Cerebellar cortex (tissue), 1 donor: ENCODE data around the gene MAPKAPK2.
"Not testable (repeated sequence)": the region's sequence is repeated elsewhere in the genome, so short reads cannot be mapped to it uniquely, and the experiment has no call there.

ENCODE experiments used
- DNase-seq: peaks from one replicate; pipeline ENCODE4 v3.0.0-alpha.2; 2015; ENCODE audit warnings: low spot score

Gene MAPKAPK2

GRCh38 chr1:206684478-206685333 lies at the start of gene MAPKAPK2:
Gene MAPKAPK2 (plus strand): TSS chr1:206684905. CDS start chr1:206685230, 325 bp downstream.
- peak; percentile 65 for DNase-seq

- peak; percentile 86 for DNase-seq
These were observed 49.4 kb upstream of the MAPKAPK2 start, which contains the start of gene DYRK3 for GRCh38 chr1:206635080-206635977. Gene DYRK3 (plus strand): TSS chr1:206635536. CDS start chr1:206635704, 168 bp downstream.

GRCh38 chr1:206635978-206636345 lies 48.7 kb upstream of the MAPKAPK2 start:
- no peak for DNase-seq

- peak; percentile 19 for DNase-seq
These were observed 48.0 kb upstream of the MAPKAPK2 start for GRCh38 chr1:206636671-206637070.

- DNase-seq = no peak
These were observed 47.1 kb upstream of the MAPKAPK2 start for GRCh38 chr1:206637605-206638004.

- DNase-seq = not testable (repeated sequence)
These were observed 42.6 kb upstream of the MAPKAPK2 start for GRCh38 chr1:206642074-206642473.

GRCh38 chr1:206643118-206643698 lies 41.5 kb upstream of the MAPKAPK2 start:
- DNase-seq = no peak

GRCh38 chr1:206646504-206646903 lies 38.2 kb upstream of the MAPKAPK2 start:
- DNase-seq = no peak

- DNase-seq = no peak
These were observed 37.5 kb upstream of the MAPKAPK2 start for GRCh38 chr1:206647224-206647623.

- DNase-seq = no peak
These were observed 35.3 kb upstream of the MAPKAPK2 start for GRCh38 chr1:206649261-206649921.

- no peak for DNase-seq
These were observed 33.7 kb upstream of the MAPKAPK2 start for GRCh38 chr1:206651014-206651413.

- no peak for DNase-seq
These were observed 32.5 kb upstream of the MAPKAPK2 start for GRCh38 chr1:206651958-206652890.

- no peak for DNase-seq
These were observed 30.8 kb upstream of the MAPKAPK2 start for GRCh38 chr1:206653715-206654459.

- DNase-seq = no peak
These were observed 29.9 kb upstream of the MAPKAPK2 start for GRCh38 chr1:206654828-206655227.

GRCh38 chr1:206655471-206655882 lies 29.2 kb upstream of the MAPKAPK2 start:
- no peak for DNase-seq

- no peak for DNase-seq
These were observed 27.8 kb upstream of the MAPKAPK2 start for GRCh38 chr1:206656936-206657335.

- no peak for DNase-seq
These were observed 27.0 kb upstream of the MAPKAPK2 start for GRCh38 chr1:206657751-206658150.

GRCh38 chr1:206658264-206658980 lies 26.3 kb upstream of the MAPKAPK2 start:
- DNase-seq = peak; percentile 22

GRCh38 chr1:206658981-206659273 lies 25.8 kb upstream of the MAPKAPK2 start:
- no peak for DNase-seq
